Measurements from ENCODE around the gene FREM3.
"Not testable (repeated sequence)": the region's sequence is repeated elsewhere in the genome, so short reads cannot be mapped to it uniquely, and the experiment has no call there.

DNA sequence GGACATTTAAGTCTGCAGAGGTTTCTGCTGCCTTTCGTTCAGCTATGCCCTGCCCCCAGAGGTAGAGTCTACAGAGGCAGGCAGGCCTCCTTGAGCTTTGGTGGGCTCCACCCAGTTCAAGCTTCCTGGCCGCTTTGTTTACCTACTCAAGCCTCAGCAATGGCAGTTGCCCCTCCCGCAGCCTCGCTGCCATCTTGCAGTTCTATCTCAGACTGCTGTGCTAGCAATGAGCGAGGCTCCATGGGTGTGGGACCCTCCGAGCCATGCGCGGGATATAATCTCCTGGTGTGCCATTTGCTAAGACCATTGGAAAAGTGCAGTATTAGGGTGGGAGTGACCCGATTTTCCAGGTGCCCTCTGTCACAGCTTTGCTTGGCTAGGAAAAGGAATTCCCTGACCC lies 26.8 kb downstream of the FREM3 start:
- not testable (repeated sequence) for TF ChIP-seq CTCF (IDR thresholded peaks at IDR 0.05); POLR2AphosphoS5 (IDR thresholded peaks at IDR 0.05; ENCODE audit: insufficient read depth in 1 of 2, low read depth in 1 of 2); POLR2A (IDR thresholded peaks at IDR 0.05)

Measured in vagina (tissue), 2 donors.